Cardiac fibroblast (primary cell): Measurements from ENCODE around the gene YIF1B.

Experiments used
- DNase-seq, 2 donors: peaks; one replicate each; pipeline versions ENCODE4 v3.0.0 to v3.0.0-alpha.2; 2010; ENCODE audit warnings: low read depth in 2 of 2
- H3K4me3 ChIP-seq, 2 donors: replicated peaks in 1 of 2; 1 replicate in 1 of 2; 2 replicates in 1 of 2; pipeline ENCODE4 v1.5.1; 2011; ENCODE audit warnings: low read depth in 2 of 2, low read length in 2 of 2, mild to moderate bottlenecking in 2 of 2, moderate library complexity in 1 of 2
- TF ChIP-seq, protein P1 (sequence below): IDR thresholded peaks from one replicate; pipeline ENCODE4 v1.5.1; 2011; ENCODE audit warnings: low read depth, mild to moderate bottlenecking, low read length, inconsistent platforms

YIF1B gene

DNA sequence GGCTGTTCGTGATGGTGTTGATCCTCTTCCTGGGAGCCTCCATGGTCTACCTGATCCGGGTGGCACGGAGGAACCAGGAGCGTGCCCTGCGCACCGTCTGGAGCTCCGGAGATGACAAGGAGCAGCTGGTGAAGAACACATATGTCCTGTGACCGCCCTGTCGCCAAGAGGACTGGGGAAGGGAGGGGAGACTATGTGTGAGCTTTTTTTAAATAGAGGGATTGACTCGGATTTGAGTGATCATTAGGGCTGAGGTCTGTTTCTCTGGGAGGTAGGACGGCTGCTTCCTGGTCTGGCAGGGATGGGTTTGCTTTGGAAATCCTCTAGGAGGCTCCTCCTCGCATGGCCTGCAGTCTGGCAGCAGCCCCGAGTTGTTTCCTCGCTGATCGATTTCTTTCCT lies 23.9 kb downstream of the YIF1B start:
- no peak for DNase-seq
- TF ChIP-seq, protein P1, sequence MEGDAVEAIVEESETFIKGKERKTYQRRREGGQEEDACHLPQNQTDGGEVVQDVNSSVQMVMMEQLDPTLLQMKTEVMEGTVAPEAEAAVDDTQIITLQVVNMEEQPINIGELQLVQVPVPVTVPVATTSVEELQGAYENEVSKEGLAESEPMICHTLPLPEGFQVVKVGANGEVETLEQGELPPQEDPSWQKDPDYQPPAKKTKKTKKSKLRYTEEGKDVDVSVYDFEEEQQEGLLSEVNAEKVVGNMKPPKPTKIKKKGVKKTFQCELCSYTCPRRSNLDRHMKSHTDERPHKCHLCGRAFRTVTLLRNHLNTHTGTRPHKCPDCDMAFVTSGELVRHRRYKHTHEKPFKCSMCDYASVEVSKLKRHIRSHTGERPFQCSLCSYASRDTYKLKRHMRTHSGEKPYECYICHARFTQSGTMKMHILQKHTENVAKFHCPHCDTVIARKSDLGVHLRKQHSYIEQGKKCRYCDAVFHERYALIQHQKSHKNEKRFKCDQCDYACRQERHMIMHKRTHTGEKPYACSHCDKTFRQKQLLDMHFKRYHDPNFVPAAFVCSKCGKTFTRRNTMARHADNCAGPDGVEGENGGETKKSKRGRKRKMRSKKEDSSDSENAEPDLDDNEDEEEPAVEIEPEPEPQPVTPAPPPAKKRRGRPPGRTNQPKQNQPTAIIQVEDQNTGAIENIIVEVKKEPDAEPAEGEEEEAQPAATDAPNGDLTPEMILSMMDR: no peak
- no peak overlapping the region for H3K4me3 ChIP-seq

DNA sequence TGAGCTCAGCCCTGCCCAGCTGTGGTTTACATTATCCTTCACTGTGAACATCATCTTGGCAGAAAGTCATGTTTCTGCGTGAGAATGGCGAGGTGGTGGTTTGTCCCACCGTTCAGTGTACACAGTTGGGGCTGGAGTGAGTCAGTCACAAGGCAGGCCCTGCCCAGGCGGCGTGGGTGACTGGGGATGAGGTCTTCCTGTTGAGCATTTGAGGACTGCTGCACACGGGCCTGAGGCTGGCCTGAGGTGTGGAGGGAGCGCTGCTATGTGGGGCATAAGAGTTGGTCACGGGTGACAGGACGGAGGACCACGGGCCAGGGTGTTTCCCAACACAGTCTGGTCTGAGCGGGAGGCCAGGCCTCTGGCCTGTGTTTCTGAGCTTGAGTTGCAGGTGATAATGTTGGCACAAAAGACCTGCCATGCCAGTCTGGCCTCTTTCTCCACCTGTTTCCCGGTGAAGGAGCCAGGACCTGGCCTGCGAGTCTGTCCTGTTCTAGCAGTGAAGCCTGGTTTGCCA lies 25.1 kb downstream of the YIF1B start:
- TF ChIP-seq, protein P1: no peak
- no peak overlapping the region for H3K4me3 ChIP-seq
- DNase-seq: peak; percentile 71 to 92

DNA sequence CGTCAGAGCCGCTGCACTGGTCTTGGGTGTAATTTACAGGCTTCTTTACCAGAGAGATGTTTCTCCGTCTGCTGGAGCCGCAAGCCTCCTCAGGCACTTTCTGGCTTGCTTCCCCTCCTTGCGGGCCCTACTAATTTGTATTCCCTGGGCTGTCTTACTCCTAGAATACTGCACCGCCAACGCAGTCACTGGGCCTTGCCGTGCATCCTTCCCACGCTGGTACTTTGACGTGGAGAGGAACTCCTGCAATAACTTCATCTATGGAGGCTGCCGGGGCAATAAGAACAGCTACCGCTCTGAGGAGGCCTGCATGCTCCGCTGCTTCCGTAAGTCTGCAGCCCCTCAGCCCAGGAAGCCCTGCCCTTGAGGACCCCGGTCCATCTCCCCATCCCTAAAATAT lies 25.8 kb downstream of the YIF1B start:
- H3K4me3 ChIP-seq: no peak overlapping the region
- no peak for DNase-seq
- TF ChIP-seq, protein P1: no peak

GRCh38 chr19:38288123-38288855 lies 27.5 kb downstream of the YIF1B start:
- no peak for DNase-seq
- H3K4me3 ChIP-seq: no peak overlapping the region
- TF ChIP-seq, protein P1: no peak

DNA sequence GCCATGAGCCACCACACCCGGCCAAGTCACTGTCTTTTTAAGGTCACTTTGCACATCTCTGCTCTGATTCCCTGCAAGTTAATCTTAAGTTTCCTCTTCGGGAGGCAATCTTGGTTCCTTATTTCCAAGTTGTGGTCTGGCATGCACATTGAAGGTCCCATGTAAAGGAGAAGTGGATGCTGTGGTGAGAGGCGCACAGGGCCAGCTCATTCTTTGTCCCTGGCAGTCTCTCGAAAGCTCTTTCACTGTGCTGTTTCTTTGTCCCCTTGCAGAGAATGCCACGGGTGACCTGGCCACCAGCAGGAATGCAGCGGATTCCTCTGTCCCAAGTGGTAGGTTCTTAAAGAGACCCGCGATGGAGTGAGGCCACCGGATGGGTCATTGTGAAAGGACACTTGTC lies 28.1 kb downstream of the YIF1B start:
- DNase-seq: no peak
- TF ChIP-seq, protein P1: no peak
- no peak overlapping the region for H3K4me3 ChIP-seq

- TF ChIP-seq, protein P1: no peak
- peak in 1 of 2 donors; percentile 75 for DNase-seq
- H3K4me3 ChIP-seq: no peak overlapping the region
Observed at GRCh38 chr19:38285567-38285966, 30.2 kb downstream of the YIF1B start.
